Measurements from ENCODE around the gene KCNIP1.
"Not testable (repeated sequence)": the region's sequence is repeated elsewhere in the genome, so short reads cannot be mapped to it uniquely, and the experiment has no call there.

KCNIP1 gene

DNA sequence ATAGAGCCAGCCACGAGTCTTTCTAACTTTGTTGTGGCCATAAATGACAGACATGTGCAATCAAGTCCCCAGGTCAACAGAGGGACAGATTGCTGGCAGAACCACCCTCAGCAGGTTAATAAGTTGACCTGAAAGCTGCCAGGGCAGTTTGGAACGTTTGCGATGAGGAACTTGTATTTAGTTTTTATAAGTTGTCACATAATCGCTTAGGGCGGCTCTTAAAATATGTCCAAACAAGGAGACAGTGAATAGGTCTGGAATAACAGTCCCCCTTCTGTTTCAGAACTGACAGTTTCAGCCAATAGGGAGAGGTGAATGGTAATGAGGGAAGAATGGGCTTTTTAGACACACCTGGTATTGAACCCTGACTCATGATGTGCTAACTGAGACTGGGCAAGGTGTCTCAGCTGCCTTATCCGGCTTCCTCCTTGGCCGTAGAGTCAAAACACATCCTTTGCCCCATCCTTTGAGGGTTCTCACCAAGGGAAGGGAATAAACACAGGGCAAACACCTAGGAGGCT lies 246.2 kb downstream of the KCNIP1 start:
- Histone ChIP-seq H3K9ac (no peak overlapping the region), H3K4me2 (no peak overlapping the region), H3K4me1 (peaks cover under 1% of the 10 kb centered on the region; the same call in 1 of the 2 replicates), H4K20me1 (no peaks in the 10 kb centered on the region), H3K27ac (no peak overlapping the region), H3K36me3 (no peaks in the 10 kb centered on the region), H3K27me3 (no peaks in the 10 kb centered on the region), H3K4me3 (no peak overlapping the region), H3K9me3 (no peaks in the 10 kb centered on the region)
- TF ChIP-seq Cebpa-rat (IDR thresholded peaks at IDR 0.05): no peak

- no peak for TF ChIP-seq Cebpa-rat (IDR thresholded peaks at IDR 0.05)
- Histone ChIP-seq H3K4me2 (no peak overlapping the region), H3K27ac (no peak overlapping the region), H3K4me1 (no peaks in the 10 kb centered on the region), H4K20me1 (no peaks in the 10 kb centered on the region), H3K4me3 (no peak overlapping the region), H3K9ac (no peak overlapping the region), H3K9me3 (no peaks in the 10 kb centered on the region), H3K27me3 (no peaks in the 10 kb centered on the region), H3K36me3 (no peaks in the 10 kb centered on the region)
These were observed 247.0 kb downstream of the KCNIP1 start for GRCh38 chr5:170750791-170751190.

DNA sequence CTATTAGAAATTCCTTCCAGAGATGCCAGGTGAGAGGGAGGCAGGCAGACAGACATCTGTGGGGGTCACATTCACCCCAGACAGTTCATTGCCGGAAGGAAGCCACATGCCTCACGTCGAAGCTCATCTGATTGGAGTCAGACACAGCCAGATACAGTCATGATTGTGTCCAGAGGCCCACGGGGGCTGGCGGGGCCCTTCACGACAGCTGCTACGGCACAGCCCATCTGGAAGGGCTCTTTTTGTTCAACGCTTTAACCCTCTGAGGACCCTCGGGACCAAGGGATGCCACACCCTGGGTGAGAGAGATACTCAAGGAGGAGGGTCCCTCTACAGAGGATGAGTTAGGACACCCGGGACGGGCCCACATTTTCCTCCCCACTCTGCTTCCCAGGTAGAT lies 247.8 kb downstream of the KCNIP1 start:
- no peaks in the 10 kb centered on the region for H3K4me1 ChIP-seq

DNA sequence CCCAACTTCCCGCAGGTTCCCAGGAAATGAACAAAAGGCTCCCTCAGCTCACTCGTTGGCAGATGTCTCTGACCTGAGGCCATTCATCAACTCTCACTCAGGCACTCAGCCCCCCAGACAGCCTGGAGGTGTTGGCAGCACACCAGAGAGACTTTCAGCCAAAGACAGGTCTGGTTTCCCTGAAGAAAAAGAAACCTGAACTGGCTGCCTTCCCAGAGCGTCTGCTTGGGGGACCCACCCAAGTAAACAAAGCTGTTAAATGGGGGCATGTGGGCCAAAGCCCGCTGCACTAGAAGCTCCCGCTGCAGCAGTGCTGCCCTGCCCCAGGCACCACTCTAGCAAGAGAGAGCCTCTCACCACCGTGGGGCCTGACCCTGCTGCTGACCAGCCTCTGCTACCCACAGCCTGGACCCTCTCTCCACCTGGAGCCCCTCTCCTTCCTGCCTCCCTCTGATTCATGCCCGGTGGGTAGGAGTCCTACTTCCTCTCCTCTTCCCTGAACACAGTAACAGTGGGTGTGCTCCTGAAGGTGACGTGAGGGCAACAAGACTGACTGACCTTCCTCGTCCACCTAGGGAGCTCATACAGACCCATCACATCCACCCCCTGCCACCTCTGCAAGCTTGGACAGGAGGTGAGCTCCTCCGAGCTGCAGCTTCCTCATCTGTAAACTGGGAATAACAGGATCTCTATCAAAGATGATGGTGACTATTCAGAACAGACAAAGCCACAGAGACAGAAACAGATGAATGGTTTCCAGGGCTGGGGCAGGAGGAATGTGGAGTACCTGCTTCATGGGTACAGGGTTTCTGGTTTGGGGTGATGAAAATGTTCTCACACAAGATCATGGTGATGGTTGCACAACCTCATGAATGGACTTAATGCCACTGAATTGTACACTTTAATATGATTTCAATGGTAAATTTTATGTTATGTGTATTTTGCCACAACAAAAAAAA lies 248.7 kb downstream of the KCNIP1 start:
- H3K9me3 ChIP-seq: no peaks in the 10 kb centered on the region
- no peaks in the 10 kb centered on the region for H4K20me1 ChIP-seq
- no peak overlapping the region for H3K27ac ChIP-seq
- H3K27me3 ChIP-seq: no peaks in the 10 kb centered on the region
- no peak overlapping the region for H3K4me2 ChIP-seq
- H3K4me3 ChIP-seq: no peak overlapping the region
- TF ChIP-seq Cebpa-rat (IDR thresholded peaks at IDR 0.05): no peak
- H3K36me3 ChIP-seq: no peaks in the 10 kb centered on the region
- no peaks in the 10 kb centered on the region for H3K4me1 ChIP-seq
- H3K9ac ChIP-seq: no peak overlapping the region

More for the DNA sequence above, 247.8 kb downstream of the KCNIP1 start:
- Histone ChIP-seq H3K9ac (no peak overlapping the region), H4K20me1 (no peaks in the 10 kb centered on the region), H3K27ac (no peak overlapping the region), H3K9me3 (no peaks in the 10 kb centered on the region), H3K36me3 (no peaks in the 10 kb centered on the region), H3K27me3 (no peaks in the 10 kb centered on the region), H3K4me2 (no peak overlapping the region), H3K4me3 (no peak overlapping the region)
- TF ChIP-seq Cebpa-rat (IDR thresholded peaks at IDR 0.05): no peak

DNA sequence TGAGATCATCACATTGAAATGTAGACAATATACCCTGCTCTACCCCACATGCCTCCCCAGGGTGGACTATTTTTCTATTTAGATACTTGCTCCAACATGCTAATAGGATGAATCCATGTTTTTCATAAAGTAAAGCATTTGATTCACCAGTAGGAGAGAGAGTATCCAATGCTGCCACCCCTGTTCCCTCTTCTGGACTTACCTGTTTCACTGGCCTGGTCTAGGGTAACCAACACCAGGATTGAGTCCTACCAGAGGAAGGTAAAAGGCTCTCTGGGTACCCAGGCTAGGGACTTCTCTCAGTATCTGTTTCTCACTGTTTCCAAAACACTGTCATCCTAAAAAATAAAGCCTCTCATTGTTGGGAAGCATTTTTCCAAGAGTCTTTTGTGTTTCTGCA lies 249.5 kb downstream of the KCNIP1 start:
- Histone ChIP-seq H3K27ac (no peak overlapping the region), H3K9me3 (no peaks in the 10 kb centered on the region), H3K4me1 (no peaks in the 10 kb centered on the region), H3K4me3 (no peak overlapping the region), H4K20me1 (no peaks in the 10 kb centered on the region), H3K27me3 (no peaks in the 10 kb centered on the region), H3K9ac (no peak overlapping the region), H3K36me3 (no peaks in the 10 kb centered on the region), H3K4me2 (no peak overlapping the region)
- no peak for TF ChIP-seq Cebpa-rat (IDR thresholded peaks at IDR 0.05)

GRCh38 chr5:170754508-170754907 lies 250.7 kb downstream of the KCNIP1 start:
- H3K9ac ChIP-seq, H3K36me3 ChIP-seq, H4K20me1 ChIP-seq, H3K4me1 ChIP-seq, H3K4me3 ChIP-seq, H3K9me3 ChIP-seq, H3K27me3 ChIP-seq, H3K4me2 ChIP-seq, H3K27ac ChIP-seq: not testable (repeated sequence)

DNA sequence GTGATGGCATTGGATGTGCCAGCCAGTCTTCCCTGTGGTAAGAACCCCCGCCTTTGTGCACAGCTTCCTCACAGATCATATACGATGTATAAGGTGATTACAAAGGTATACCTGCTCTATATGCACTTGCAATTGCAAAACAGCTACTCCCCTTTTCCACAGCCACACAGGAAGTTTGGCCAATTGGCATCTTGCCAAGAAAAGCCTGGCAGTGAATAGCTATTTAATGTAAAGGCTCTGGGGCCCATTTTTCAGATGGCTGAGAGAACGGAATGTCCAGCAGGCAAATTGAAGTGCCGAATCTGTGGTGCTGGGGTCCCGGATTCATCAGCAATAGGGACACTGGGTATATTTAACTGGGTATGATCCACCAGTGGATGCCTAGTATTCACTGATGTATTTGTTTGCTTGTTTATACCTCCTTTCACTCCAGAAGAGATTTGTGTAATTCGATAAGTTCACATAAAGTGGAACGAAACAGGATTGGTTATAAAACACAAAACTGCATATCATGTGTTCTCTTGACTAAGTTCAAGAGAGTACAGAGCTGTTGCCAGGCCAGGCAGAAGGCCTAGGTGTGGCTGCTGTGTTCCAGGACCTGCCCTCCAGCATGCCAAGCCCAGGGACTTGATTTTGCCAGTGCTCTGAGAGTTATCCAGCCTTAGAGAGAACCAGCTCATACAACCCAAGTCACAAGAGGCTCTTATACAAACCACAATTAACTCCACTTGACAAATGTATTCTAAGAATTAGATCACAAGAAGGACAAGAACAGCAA lies 252.0 kb downstream of the KCNIP1 start:
- Histone ChIP-seq H4K20me1 (no peaks in the 10 kb centered on the region), H3K9ac (no peak overlapping the region), H3K4me3 (no peak overlapping the region), H3K4me1 (no peaks in the 10 kb centered on the region), H3K27ac (no peak overlapping the region), H3K9me3 (no peaks in the 10 kb centered on the region), H3K27me3 (no peaks in the 10 kb centered on the region), H3K4me2 (no peak overlapping the region), H3K36me3 (no peaks in the 10 kb centered on the region)
- TF ChIP-seq Cebpa-rat (IDR thresholded peaks at IDR 0.05): no peak

- no peaks in the 10 kb centered on the region for H3K4me1 ChIP-seq
- no peak overlapping the region for H3K4me2 ChIP-seq
- no peaks in the 10 kb centered on the region for H4K20me1 ChIP-seq
- no peak overlapping the region for H3K27ac ChIP-seq
- no peaks in the 10 kb centered on the region for H3K9me3 ChIP-seq
- no peak overlapping the region for H3K9ac ChIP-seq
- H3K36me3 ChIP-seq: no peaks in the 10 kb centered on the region
- H3K4me3 ChIP-seq: no peak overlapping the region
- TF ChIP-seq Cebpa-rat (IDR thresholded peaks at IDR 0.05): no peak
- no peaks in the 10 kb centered on the region for H3K27me3 ChIP-seq
These were observed 252.9 kb downstream of the KCNIP1 start for GRCh38 chr5:170756691-170757090.

DNA sequence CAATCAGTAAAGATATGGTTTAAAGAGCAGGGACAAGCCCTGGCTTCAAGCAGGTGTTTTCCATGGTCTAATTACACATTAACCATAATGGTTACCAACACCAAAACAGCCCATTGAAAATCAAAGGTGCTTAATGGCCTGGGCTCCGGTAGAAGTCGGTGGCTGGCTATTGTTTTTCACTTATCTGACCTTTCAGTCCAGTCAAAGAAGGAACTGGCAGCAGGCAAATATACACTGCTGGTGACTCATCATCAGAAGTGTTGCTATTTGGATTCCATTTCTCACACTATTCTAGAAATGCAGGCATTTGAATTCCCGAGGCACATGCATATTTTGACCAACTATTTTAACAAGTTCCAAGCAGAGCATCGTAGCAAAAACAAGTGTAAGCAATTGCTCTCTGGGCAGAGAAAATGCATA lies 253.4 kb downstream of the KCNIP1 start:
- Histone ChIP-seq H3K36me3 (no peaks in the 10 kb centered on the region), H3K4me3 (no peak overlapping the region), H3K27me3 (no peaks in the 10 kb centered on the region), H3K9me3 (no peaks in the 10 kb centered on the region), H3K9ac (no peak overlapping the region), H4K20me1 (no peaks in the 10 kb centered on the region), H3K4me1 (no peaks in the 10 kb centered on the region), H3K4me2 (no peak overlapping the region), H3K27ac (no peak overlapping the region)
- TF ChIP-seq Cebpa-rat (IDR thresholded peaks at IDR 0.05): no peak

- H3K27me3 ChIP-seq: no peaks in the 10 kb centered on the region
- H3K27ac ChIP-seq: no peak overlapping the region
- no peak overlapping the region for H3K4me2 ChIP-seq
These were observed 253.8 kb downstream of the KCNIP1 start for GRCh38 chr5:170757669-170758068.

More at GRCh38 chr5:170757669-170758068, 253.8 kb downstream of the KCNIP1 start:
- Histone ChIP-seq H4K20me1 (no peaks in the 10 kb centered on the region), H3K36me3 (no peaks in the 10 kb centered on the region), H3K9me3 (no peaks in the 10 kb centered on the region), H3K4me1 (no peaks in the 10 kb centered on the region), H3K4me3 (no peak overlapping the region), H3K9ac (no peak overlapping the region)
- TF ChIP-seq Cebpa-rat (IDR thresholded peaks at IDR 0.05): no peak
